ENCODE data around the gene HTR3B.
"Not testable (repeated sequence)": the region's sequence is repeated elsewhere in the genome, so short reads cannot be mapped to it uniquely, and the experiment has no call there.

The HTR3B gene

DNA sequence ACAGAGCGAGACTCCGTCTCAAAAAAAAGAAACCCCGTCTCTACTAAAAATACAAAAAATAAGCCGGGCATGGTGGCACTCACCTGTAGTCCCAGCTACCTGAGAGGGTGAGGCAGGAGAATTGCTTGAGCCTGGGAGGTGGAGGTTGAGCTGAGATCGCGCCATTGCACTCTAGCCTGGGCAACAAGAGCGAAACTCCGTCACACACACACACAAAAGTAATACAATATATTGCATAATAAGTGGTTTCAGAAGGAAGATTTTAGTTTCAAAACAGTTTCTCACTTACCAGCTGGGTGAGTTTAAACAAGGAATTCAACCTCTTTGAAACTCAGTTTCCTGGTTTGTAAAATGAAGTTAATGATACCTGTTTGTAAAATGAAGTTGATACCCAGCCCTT lies 37.7 kb downstream of the HTR3B start:
- in situ Hi-C loops (cut with MboI; ENCODE audit: low sequenced_read_pairs), result no loop called here

GRCh38 chr11:113946162-113946561 lies 41.6 kb downstream of the HTR3B start:
- in situ Hi-C loops (cut with MboI; ENCODE audit: low sequenced_read_pairs), result not testable (repeated sequence)

GRCh38 chr11:113947994-113948393 lies 43.4 kb downstream of the HTR3B start:
- in situ Hi-C loops (cut with MboI; ENCODE audit: low sequenced_read_pairs), result no loop called here

- in situ Hi-C loops (cut with MboI; ENCODE audit: low sequenced_read_pairs), result no loop called here
Measured at GRCh38 chr11:113949891-113950290, 45.3 kb downstream of the HTR3B start.

DNA sequence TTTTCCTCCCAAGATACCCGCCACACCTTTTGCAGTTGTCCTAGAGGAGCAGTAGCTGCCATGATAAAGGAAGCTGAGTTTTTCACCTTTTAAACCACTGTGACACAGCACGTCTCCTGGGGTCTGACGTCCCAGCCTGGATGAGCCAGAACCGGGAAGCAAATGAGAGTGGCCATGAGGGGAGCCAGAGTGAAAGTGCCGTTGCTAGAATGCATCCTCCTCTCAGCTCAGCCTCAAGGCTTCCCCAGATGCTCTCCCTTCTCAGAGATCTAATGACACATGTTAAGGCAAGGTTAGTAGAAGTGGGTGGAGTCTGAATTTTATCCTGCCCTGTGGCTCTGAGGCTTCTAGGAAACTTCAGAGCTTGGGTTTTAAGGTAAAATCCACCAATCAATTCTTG lies 46.9 kb downstream of the HTR3B start:
- in situ Hi-C loops (cut with MboI; ENCODE audit: low sequenced_read_pairs), result no loop called here

DNA sequence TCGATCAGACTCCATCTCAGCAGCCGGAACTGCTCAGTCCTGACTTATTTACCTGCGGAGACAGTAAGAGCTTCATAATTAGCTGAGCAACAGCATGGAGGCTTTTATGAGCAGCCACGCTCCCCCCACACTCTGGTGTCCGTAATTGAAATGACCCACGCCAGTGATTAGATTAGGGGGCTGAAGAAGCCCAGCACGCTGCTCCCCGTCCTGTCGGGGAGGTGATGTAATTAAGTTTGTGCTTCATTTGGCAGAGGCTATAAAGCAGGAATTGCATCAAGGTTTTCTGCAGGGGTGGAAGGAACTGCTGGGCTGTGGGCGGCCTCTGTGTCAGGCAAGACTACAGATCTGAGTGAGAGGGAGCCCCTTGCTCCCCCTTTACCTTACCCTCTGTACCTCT lies 47.5 kb downstream of the HTR3B start:
- in situ Hi-C loops (cut with MboI; ENCODE audit: low sequenced_read_pairs), result no loop called here

DNA sequence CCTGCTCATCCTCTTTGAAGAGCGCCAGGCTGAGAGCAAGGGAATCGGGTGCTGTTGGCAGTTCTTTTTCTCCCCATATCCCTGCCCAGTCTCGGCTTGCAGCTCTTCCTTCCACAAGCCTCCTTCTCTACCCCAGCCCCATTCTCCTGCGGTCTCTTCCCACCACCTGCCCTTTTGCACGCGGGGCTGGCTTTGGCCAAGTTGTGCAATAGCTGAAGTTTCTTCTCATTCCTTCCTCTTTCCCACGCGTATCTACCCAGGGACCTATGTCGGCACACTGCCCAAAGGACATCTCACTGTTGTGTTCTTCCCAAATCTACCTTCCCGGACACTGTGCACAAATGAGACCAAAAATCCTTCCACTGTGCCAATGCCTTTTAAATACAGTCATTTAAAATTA lies 48.0 kb downstream of the HTR3B start:
- in situ Hi-C loops (cut with MboI; ENCODE audit: low sequenced_read_pairs), result no loop called here

- in situ Hi-C loops (cut with MboI; ENCODE audit: low sequenced_read_pairs), result no loop called here
Measured at GRCh38 chr11:113954235-113954634, 49.6 kb downstream of the HTR3B start.

DNA sequence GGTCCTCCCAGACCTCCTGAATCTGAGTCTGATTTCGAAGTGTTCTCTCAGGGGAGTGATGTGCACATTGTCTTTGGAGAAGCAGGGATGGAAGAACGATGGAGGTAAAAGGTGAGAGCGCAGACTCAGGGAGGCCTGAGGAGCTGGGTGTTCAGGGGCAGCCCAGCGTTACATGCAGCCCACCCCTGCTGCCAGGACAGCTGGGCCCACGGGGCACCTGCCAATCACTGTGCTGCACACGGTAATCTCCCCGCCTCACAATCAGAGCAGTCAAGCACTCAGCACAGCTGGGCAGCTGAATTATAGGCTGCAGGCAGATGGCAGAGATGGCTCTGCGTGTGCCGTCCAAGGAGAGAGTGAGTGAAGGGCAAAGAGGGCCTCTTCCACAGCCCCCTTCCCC lies 52.4 kb downstream of the HTR3B start:
- in situ Hi-C loops (cut with MboI; ENCODE audit: low sequenced_read_pairs), result no loop called here

GRCh38 chr11:113960702-113961330 lies 56.2 kb downstream of the HTR3B start:
- in situ Hi-C loops (cut with MboI; ENCODE audit: low sequenced_read_pairs), result no loop called here

GRCh38 chr11:113967361-113967760 lies 62.8 kb downstream of the HTR3B start:
- in situ Hi-C loops (cut with MboI; ENCODE audit: low sequenced_read_pairs), result no loop called here

GRCh38 chr11:113971506-113972195 lies 67.1 kb downstream of the HTR3B start:
- in situ Hi-C loops (cut with MboI; ENCODE audit: low sequenced_read_pairs), result no loop called here

DNA sequence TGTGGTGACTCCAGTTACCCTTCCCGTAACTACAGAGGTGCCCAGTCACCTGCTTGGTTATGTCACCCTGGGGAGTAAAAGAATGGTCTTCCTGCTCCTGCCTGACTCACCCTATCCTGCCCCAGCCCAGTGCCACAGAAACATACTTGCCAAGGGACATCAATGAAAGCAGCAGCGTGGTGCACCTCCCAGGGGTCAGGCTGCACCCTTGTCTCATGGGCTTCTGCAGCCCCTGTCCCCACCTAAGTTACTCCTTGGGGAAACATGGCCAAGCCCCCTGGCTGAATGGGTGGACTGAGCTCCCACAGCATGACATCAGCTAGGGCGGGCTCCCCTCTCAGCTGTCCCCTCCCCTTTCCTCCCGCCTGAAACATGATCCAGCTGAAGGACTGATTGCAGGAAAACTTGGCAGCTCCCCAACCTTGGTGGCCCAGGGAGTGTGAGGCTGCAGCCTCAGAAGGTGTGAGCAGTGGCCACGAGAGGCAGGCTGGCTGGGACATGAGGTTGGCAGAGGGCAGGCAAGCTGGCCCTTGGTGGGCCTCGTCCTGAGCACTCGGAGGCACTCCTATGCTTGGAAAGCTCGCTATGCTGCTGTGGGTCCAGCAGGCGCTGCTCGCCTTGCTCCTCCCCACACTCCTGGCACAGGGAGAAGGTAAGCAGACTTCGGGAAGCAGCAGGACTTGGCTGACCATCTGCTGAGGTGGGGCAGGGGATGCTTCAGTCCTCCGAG lies 70.3 kb downstream of the HTR3B start, which contains the start of gene HTR3A:
TSS of gene HTR3A (plus strand) at position 368 of the 730 bp plus-strand sequence. CDS start at position 586, 218 bp downstream.
- in situ Hi-C loops (cut with MboI; ENCODE audit: low sequenced_read_pairs), result no loop called here

DNA sequence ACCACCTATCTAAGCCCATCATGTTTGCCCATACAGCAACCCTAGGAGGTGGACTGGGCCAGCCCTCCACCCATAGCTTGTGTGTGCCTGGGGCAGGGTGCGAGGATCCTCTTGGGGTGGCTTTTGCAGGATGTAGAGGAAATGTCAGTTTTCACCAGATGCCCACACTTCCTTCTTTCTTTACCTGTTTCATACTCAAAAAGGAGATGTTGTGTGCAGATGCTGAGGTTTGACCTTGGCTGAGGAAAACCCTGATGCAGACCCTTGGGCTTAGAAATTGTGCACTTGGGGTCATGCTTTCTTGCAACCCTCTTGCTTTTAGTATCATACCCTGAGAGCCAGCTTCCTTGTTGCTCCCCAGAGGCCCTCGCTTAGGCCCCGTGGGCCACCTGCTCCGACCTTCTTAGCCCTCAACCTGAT lies 72.5 kb downstream of the HTR3B start:
- in situ Hi-C loops (cut with MboI; ENCODE audit: low sequenced_read_pairs), result no loop called here

DNA sequence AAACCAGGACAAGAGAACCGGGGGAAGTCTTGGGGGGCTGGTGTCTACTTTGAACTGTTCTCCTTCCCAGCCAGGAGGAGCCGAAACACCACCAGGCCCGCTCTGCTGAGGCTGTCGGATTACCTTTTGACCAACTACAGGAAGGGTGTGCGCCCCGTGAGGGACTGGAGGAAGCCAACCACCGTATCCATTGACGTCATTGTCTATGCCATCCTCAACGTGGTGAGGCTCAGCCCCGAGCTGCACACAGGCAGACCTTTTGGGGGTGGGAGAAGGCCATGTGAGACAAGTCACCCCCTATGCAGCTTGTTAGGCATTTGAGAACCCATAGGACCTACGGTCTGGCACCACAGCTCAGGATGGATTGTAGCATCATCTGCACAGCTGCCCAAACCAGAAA lies 73.1 kb downstream of the HTR3B start:
- in situ Hi-C loops (cut with MboI; ENCODE audit: low sequenced_read_pairs), result no loop called here

GRCh38 chr11:113979431-113979830 lies 74.8 kb downstream of the HTR3B start:
- in situ Hi-C loops (cut with MboI; ENCODE audit: low sequenced_read_pairs), result no loop called here

DNA sequence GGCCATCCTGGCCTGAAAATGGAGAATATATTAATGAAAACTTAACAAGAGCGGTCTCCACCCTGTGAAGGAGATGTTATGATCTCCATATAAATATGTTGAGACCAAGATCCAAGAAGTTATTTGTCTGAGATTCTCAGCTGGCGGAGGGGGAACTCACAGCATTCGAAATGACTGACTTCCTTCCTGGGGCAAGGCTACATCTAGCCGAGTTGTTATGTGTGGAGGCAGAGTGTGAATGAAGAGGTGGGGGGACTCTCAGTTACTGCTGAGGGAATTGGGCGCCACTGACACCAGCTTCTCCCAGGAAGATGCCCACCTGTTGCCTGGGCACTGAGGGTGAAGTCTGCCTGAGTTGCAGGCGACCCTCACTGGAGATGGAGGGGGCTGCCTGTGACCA lies 76.2 kb downstream of the HTR3B start:
- in situ Hi-C loops (cut with MboI; ENCODE audit: low sequenced_read_pairs), result no loop called here

GRCh38 chr11:113982306-113982705 lies 77.7 kb downstream of the HTR3B start:
- in situ Hi-C loops (cut with MboI; ENCODE audit: low sequenced_read_pairs), result no loop called here

DNA sequence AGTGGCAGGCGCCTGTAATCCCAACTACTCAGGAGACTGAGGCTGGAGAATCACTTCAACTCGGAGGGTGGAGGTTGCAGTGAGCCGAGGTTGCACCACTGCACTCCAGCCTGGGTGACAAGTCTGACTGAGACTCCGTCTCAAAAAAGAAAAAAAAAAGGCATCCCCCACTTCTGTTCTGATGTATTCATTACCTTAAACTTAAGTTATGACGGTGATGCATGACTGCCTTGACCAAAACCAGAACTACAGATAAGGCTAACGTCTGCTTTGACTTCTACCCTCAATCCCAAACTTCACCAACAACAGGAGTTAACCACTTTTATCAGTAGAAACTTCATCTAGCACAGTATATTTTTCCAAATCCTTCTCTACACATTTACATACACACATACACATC lies 80.2 kb downstream of the HTR3B start:
- in situ Hi-C loops (cut with MboI; ENCODE audit: low sequenced_read_pairs), result no loop called here

- in situ Hi-C loops (cut with MboI; ENCODE audit: low sequenced_read_pairs), result no loop called here
Measured at GRCh38 chr11:113985906-113986305, 81.3 kb downstream of the HTR3B start.

DNA sequence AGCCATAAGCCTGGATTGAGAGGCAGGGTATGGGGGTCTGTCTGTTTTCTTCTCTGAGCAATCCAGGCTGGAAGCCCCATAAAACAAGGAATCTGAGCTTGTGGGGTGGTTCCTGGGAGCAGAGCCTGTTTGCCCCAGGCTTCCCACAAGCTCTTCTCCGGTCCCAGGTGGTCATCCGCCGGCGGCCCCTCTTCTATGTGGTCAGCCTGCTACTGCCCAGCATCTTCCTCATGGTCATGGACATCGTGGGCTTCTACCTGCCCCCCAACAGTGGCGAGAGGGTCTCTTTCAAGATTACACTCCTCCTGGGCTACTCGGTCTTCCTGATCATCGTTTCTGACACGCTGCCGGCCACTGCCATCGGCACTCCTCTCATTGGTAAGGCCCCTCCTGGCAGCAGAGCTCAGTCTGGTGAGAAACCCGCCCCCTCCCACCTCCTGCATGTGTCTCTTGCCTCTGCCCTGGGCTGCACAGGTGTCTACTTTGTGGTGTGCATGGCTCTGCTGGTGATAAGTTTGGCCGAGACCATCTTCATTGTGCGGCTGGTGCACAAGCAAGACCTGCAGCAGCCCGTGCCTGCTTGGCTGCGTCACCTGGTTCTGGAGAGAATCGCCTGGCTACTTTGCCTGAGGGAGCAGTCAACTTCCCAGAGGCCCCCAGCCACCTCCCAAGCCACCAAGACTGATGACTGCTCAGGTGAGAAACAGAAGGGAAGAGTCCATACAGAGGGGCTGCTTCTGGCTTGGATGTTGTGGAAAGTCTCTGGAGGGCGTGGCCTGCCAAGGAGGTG lies 82.0 kb downstream of the HTR3B start:
- in situ Hi-C loops (cut with MboI; ENCODE audit: low sequenced_read_pairs), result no loop called here
